ENCODE results near the gene ITPR1.

DNA sequence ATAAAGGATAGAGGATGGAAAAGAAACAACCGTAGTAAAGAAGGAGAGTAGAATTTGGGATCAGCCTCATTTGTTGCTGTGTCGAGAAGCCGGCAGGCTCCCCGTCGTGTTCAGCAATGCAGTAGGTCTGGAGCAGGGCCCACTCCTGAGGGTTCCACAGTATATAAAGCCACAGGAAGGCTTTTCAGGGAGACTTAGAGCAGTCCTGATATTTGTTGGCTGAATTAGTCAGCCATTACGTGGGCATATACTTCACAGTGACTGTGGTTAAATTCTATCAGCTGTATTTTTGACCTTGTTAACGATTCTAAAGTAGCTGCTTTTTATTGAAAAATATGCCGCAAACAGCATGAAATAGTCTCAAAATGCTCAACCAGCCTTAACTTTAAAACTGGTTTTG lies 149.5 kb downstream of the ITPR1 start:
- no peak for TF ChIP-seq ELF4 (IDR thresholded peaks at IDR 0.05)
- TF ChIP-seq LEF1 (IDR thresholded peaks at IDR 0.05; ENCODE audit: borderline replicate concordance), result no peak
- TF ChIP-seq BHLHE40 (IDR thresholded peaks at IDR 0.05; ENCODE audit: borderline replicate concordance), result no peak
- TF ChIP-seq ZNF384 (IDR thresholded peaks at IDR 0.05), result no peak
- no peak for TF ChIP-seq HDGF (IDR thresholded peaks at IDR 0.05; ENCODE audit: borderline replicate concordance)
- no peak for TF ChIP-seq SP1 (IDR thresholded peaks at IDR 0.05)
- TF ChIP-seq SUZ12 (IDR thresholded peaks at IDR 0.05), result no peak
- TF ChIP-seq NFRKB (IDR thresholded peaks at IDR 0.05), result no peak
- no peak for TF ChIP-seq FOXK2 (IDR thresholded peaks at IDR 0.05)
- TF ChIP-seq FOXM1 (IDR thresholded peaks at IDR 0.05; ENCODE audit: borderline replicate concordance), result no peak
- TF ChIP-seq PKNOX1 (IDR thresholded peaks at IDR 0.05), result no peak
- TF ChIP-seq FOXA1 (IDR thresholded peaks at IDR 0.05), result no peak
- TF ChIP-seq TARDBP (IDR thresholded peaks at IDR 0.05), result no peak
- TF ChIP-seq L3MBTL2 (conservative IDR thresholded peaks at IDR 0.05), result no peak

All from HEK293T (cell line).